AG09309 (cell line): ENCODE measurements around the gene REG4.

ENCODE experiments used
- DNase-seq: peaks from one replicate; pipeline ENCODE4 v3.0.0-alpha.2; 2010; ENCODE audit warnings: low read depth
- H3K4me3 ChIP-seq: 2 replicates; pipeline ENCODE4 v1.5.1; 2011; ENCODE audit warnings: mild to moderate bottlenecking, low read depth, low read length, moderate library complexity; ENCODE audit not compliant: control insufficient read depth
- CTCF ChIP-seq: IDR thresholded peaks from 2 replicates; pipeline ENCODE4 v1.5.1; 2011; ENCODE audit warnings: mild to moderate bottlenecking, low read depth, low read length, inconsistent platforms; ENCODE audit not compliant: insufficient read depth, control insufficient read depth; ENCODE audit errors: missing control alignments

Gene REG4

GRCh38 chr1:119811985-119812557 lies 811 bp upstream of the REG4 start:
- no peak for TF ChIP-seq CTCF
- DNase-seq, result no peak
- no peak overlapping the region for H3K4me3 ChIP-seq

GRCh38 chr1:119808972-119809550 lies 2.2 kb downstream of the REG4 start:
- TF ChIP-seq CTCF, result peak; percentile 92
- H3K4me3 ChIP-seq, result no peak overlapping the region
- DNase-seq, result no peak

DNA sequence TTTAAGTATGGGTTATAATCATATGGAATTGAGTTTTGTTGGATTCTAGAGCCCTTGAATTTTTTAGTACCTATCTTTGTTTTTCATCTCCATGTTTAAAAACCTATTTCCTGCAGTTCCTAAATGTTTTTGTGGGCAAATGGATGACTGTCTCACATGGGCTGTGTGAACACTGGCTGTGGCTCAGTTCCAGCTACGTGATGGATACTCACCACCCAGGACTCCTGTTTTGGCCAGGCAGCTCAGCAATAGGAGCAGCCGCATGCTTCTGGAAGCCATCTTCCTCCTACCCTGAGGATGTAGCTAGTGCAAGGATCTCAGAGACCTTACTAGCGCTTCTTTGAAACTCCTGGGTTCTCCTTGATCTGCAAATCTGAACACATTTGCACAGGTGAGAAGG lies 2.8 kb downstream of the REG4 start:
- no peak for DNase-seq
- no peak overlapping the region for H3K4me3 ChIP-seq
- no peak for TF ChIP-seq CTCF

DNA sequence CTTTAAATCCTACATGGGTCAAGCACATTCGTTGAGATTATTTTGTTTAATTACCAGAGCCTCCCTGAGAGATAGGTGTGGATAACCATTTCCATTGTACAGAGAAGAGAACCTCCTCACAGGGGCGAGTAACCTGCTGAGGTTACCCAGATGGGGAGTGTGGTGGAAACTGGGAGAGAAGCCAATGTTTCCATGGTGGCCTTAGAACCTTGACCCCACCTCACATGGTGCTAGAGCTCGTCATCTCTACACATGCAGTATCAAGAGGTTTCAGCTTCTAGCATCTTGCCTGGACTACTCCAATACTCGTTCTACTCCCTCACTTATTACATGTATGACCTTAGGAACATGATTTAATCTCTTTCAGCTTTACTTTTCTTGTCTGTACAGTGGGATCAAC lies 4.8 kb downstream of the REG4 start:
- H3K4me3 ChIP-seq, result no peak overlapping the region
- DNase-seq, result no peak
- TF ChIP-seq CTCF, result no peak

DNA sequence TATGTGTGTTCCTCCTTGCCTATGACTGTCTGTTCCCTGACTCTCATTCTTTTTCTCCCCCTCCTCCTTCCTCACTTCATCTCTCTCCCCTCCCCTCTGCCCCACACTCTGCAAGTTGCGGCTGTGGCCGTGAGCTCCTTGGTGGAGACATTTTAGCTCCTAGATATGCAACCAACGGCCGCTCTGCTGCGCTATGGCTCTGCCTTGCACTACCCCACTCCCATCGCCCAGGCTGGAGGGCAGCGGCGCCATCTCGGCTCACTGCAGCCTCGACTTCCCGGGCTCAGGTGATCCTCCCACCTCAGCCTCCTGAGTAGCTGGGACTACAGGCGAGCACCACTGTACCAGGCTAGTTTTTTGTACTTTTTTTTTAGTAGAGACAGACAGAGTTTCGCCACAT lies 5.5 kb downstream of the REG4 start:
- TF ChIP-seq CTCF, result no peak
- no peak for DNase-seq
- H3K4me3 ChIP-seq, result no peak overlapping the region

GRCh38 chr1:119805247-119805646 lies 6.0 kb downstream of the REG4 start:
- no peak for TF ChIP-seq CTCF
- no peak overlapping the region for H3K4me3 ChIP-seq
- no peak for DNase-seq

DNA sequence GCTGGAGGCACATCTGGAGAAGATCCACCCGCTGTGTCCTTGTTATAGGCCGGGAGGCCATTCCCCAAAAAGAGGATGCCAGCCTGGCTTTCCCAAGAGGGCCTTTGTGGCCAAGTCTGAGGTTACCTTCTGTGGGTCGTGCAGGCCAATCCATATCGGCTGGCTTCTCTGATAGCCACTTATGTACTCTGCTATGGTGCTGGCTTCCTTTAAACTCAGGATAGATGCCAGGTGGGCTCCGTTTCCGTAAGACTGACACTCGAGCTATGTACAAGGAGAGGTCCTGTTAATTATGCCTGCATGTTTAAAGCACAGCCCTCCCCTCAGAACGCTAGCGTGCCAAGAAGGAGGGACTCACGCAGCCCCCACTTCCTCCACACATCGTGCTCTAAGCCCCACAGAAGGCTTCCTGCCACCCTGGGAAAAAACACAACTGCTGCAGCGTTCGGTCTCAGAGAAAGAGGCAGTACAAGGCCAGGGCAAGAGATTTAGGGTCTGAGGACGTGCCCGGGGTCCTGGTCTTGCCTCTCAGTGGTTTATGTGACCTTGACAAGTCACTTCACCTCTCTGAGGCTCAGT lies 11.6 kb downstream of the REG4 start:
- TF ChIP-seq CTCF, result no peak
- DNase-seq, result no peak
- H3K4me3 ChIP-seq, result no peak overlapping the region
